ENCODE data around the gene TMEM236. TPM values are rescaled to one million over a fixed set of nuclear protein-coding genes. Genes with fewer than 3 reads are reported as not detected.

TMEM236 gene
- polyA plus RNA-seq, 2 of the 4 experiments (the other 2 are of a cell fraction), result 0.06 to 0.09 TPM

- Histone ChIP-seq H3K9me3 (no peaks in the 10 kb centered on the region), H3K4me1 (0 out of 3 replicates have a peak, but pooled peaks cover 3% of the 10 kb centered on the region), H3K4me3 (no peak overlapping the region), H3K4me2 (no peak overlapping the region), H3K27ac (no peak overlapping the region)
- TF ChIP-seq PBX3 (IDR thresholded peaks at IDR 0.05) (no peak), HEYL (CRISPR knock-in tag; IDR thresholded peaks at IDR 0.05) (no peak), E2F6 (IDR thresholded peaks at IDR 0.05; ENCODE audit: borderline replicate concordance, low read depth) (no peak), EHF (CRISPR knock-in tag; IDR thresholded peaks at IDR 0.05) (no peak), GATA3 (IDR thresholded peaks at IDR 0.05; ENCODE audit: borderline replicate concordance) (no peak), POLR2A (IDR thresholded peaks at IDR 0.05; ENCODE audit: low read length) (no peak), HDAC2 (IDR thresholded peaks at IDR 0.05) (no peak), CHD2 (IDR thresholded peaks at IDR 0.05; ENCODE audit: low read length, partially characterized antibody) (no peak), CHD4 (IDR thresholded peaks at IDR 0.05; ENCODE audit: borderline replicate concordance) (no peak), USF2 (IDR thresholded peaks at IDR 0.05) (no peak), ZSCAN20 (CRISPR knock-in tag; IDR thresholded peaks at IDR 0.05) (no peak), PHF8 (IDR thresholded peaks at IDR 0.05; ENCODE audit: borderline replicate concordance, low read depth) (no peak), EP300 (IDR thresholded peaks at IDR 0.05) (no peak), CBX2 (IDR thresholded peaks at IDR 0.05; ENCODE audit: borderline replicate concordance, low read depth) (no peak), SREBF2 (IDR thresholded peaks at IDR 0.05) (no peak), ZC3H11A (IDR thresholded peaks at IDR 0.05) (no peak), RARB (CRISPR knock-in tag; IDR thresholded peaks at IDR 0.05) (no peak)
- TF ChIP-seq, protein P1, sequence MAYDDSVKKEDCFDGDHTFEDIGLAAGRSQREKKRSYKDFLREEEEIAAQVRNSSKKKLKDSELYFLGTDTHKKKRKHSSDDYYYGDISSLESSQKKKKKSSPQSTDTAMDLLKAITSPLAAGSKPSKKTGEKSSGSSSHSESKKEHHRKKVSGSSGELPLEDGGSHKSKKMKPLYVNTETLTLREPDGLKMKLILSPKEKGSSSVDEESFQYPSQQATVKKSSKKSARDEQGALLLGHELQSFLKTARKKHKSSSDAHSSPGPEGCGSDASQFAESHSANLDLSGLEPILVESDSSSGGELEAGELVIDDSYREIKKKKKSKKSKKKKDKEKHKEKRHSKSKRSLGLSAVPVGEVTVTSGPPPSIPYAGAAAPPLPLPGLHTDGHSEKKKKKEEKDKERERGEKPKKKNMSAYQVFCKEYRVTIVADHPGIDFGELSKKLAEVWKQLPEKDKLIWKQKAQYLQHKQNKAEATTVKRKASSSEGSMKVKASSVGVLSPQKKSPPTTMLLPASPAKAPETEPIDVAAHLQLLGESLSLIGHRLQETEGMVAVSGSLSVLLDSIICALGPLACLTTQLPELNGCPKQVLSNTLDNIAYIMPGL (CRISPR knock-in tag; IDR thresholded peaks at IDR 0.05; ENCODE audit: borderline replicate concordance), result no peak
- TF ChIP-seq, protein P2, sequence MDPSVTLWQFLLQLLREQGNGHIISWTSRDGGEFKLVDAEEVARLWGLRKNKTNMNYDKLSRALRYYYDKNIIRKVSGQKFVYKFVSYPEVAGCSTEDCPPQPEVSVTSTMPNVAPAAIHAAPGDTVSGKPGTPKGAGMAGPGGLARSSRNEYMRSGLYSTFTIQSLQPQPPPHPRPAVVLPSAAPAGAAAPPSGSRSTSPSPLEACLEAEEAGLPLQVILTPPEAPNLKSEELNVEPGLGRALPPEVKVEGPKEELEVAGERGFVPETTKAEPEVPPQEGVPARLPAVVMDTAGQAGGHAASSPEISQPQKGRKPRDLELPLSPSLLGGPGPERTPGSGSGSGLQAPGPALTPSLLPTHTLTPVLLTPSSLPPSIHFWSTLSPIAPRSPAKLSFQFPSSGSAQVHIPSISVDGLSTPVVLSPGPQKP (IDR thresholded peaks at IDR 0.05; ENCODE audit: low read depth, low read length), result no peak
- no peak for ATAC-seq
- no peak for DNase-seq (ENCODE audit: low read depth in 1 of 2, low spot score in 1 of 2)
- CTCF ChIA-PET, result interaction anchor here (0.5 to 3.5 kb wide), 7 partner anchors 21 to 481 kb away, joined by 3 to 11 read pairs (median 3); no protein-coding TSS in a partner anchor
- FAIRE-seq, result no peak
- POLR2A ChIA-PET, result no interaction called here
- WGBS (ENCODE audit: missing lambda C conversion rate), result 83% methylated on average over 15 of the region's 15 CpGs
Observed at GRCh38 chr10:17735166-17735941, 16.6 kb upstream of the TMEM236 start.

DNA sequence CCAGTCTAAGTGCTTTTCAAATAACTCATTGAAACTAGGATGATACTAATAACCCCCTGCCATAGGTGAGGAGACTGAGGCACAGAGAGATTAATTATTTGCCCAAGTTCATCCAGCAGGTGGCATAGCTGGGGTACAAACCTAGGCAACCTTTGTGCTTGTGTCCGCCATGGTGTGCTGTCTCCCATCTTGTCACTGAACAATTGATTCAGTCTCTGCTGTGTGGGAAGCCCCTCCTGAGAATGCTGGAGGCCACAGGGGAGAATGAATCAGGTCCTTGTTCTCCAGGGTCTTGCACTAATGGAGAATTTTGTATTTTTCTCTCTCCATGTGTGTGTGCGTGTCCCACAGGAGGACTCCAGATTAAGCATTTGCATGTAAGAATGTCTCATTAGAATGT is 15.8 kb upstream of the TMEM236 start:
- DNase-seq (ENCODE audit: low read depth in 1 of 2, low spot score in 1 of 2), result no peak
- TF ChIP-seq RFX5 (IDR thresholded peaks at IDR 0.05) (no peak), MAX (IDR thresholded peaks at IDR 0.05) (no peak), ZFP36 (IDR thresholded peaks at IDR 0.05; ENCODE audit: borderline replicate concordance, partially characterized antibody) (no peak), HOXB5 (CRISPR knock-in tag; IDR thresholded peaks at IDR 0.05) (no peak), TFCP2L1 (CRISPR knock-in tag; IDR thresholded peaks at IDR 0.05) (no peak), NFE2L2 (conservative IDR thresholded peaks at IDR 0.05; ENCODE audit: low read length) (no peak), HOXA7 (CRISPR knock-in tag; IDR thresholded peaks at IDR 0.05) (no peak), HOXB13 (CRISPR knock-in tag; IDR thresholded peaks at IDR 0.05; ENCODE audit: low read depth) (no peak), ZNF302 (CRISPR knock-in tag; IDR thresholded peaks at IDR 0.05) (no peak), BCL3 (IDR thresholded peaks at IDR 0.05) (no peak), MAFK (IDR thresholded peaks at IDR 0.05; ENCODE audit: partially characterized antibody) (no peak)
- TF ChIP-seq, protein P1 (CRISPR knock-in tag; IDR thresholded peaks at IDR 0.05; ENCODE audit: borderline replicate concordance), result no peak

More for the DNA sequence above, 15.8 kb upstream of the TMEM236 start:
- Histone ChIP-seq H3K4me3 (no peak overlapping the region), H3K9me3 (no peaks in the 10 kb centered on the region), H3K4me2 (no peak overlapping the region), H3K27ac (no peak overlapping the region), H3K4me1 (0 out of 3 replicates have a peak, but pooled peaks cover 3% of the 10 kb centered on the region)
- WGBS (ENCODE audit: missing lambda C conversion rate), result 100% methylated on average over 2 of the region's 2 CpGs
- ATAC-seq, result no peak
- ChIA-PET POLR2A (no interaction called here), CTCF (interaction anchor here (0.6 to 3.5 kb wide), 15 partner anchors 9 to 497 kb away, joined by 3 to 11 read pairs (median 4); no protein-coding TSS in a partner anchor)
- no peak for FAIRE-seq

Data from A549 (cell line).